C4-2B (cell line): ENCODE data around the gene CEP250.

Source experiments
- CTCF ChIP-seq: fragments of 450-650 bp; conservative IDR thresholded peaks from 2 replicates; pipeline ENCODE4 v1.5.1; 2017; ENCODE audit warnings: mild to moderate bottlenecking
- ZFX ChIP-seq: fragments of 450-650 bp; IDR thresholded peaks from 2 replicates; pipeline ENCODE4 v1.6.1; 2017

DNA sequence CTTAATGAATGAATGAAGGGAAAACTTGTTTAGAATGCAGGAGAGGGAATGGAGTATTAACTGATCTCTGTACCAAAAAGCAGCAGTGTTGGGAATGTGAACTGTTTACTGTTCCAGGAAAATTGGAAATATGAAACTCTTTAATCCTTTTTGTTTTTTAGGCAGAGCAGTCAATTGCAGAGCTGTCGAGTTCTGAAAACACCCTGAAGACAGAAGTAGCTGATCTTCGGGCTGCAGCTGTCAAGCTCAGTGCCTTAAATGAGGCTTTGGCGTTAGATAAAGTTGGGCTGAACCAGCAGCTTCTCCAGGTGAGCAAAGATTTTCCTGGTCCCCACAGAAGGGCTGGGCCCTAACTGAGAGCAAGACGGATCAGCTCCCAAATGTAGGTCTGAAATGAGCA is 20.9 kb downstream of the CEP250 start:
- TF ChIP-seq CTCF (no peak), ZFX (no peak)
